ENCODE data around the gene AMFR. TPM values are rescaled to one million over a fixed set of nuclear protein-coding genes. Genes with fewer than 3 reads are reported as not detected.

AMFR gene
- total RNA-seq, 1 donor from 2014 or later, result 65.4 TPM

DNA sequence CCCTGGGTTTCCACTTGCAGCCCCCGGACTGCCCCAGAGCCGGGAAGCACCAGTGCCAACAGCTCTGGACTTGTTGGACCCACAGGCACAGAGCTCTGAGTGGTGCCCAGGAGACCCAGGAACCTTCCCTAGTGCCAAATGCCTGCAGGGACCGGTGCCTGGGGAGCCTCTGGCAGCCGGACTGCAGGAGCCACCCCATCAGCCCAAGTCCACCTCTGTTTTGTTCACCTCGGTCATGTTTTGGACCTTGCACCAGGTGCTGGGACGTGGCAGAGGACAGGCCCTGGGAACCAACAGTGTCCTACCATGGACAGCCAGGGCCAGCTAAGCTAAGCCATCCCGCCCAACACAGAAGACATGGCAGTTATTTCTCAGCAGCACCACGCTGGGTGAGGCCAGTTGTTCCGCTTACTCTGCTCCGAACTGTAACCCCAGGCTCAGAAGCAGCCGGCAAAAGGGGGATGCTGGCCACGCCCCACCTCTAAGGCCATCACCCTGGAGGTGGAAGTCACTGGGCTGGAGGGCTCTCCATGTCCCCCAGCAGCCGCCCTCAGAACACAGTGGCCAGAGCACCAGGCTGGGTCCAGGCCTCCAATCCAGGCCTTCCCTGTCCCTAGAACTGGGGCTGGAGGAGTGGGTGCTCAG lies 79.8 kb downstream of the AMFR start:
- no peak overlapping the region for H3K4me3 Mint-ChIP-seq
- H3K4me1 Mint-ChIP-seq (ENCODE audit: unreplicated experiment), result no peaks in the 10 kb centered on the region
- no peak for DNase-seq (ENCODE audit: extremely low spot score, unreplicated experiment)
- H3K36me3 Mint-ChIP-seq, result no peaks in the 10 kb centered on the region
- H3K27ac Mint-ChIP-seq, result no peak overlapping the region
- no peaks in the 10 kb centered on the region for H3K9me3 Mint-ChIP-seq
- no peaks in the 10 kb centered on the region for H3K27me3 Mint-ChIP-seq
- TF ChIP-seq, protein P1, sequence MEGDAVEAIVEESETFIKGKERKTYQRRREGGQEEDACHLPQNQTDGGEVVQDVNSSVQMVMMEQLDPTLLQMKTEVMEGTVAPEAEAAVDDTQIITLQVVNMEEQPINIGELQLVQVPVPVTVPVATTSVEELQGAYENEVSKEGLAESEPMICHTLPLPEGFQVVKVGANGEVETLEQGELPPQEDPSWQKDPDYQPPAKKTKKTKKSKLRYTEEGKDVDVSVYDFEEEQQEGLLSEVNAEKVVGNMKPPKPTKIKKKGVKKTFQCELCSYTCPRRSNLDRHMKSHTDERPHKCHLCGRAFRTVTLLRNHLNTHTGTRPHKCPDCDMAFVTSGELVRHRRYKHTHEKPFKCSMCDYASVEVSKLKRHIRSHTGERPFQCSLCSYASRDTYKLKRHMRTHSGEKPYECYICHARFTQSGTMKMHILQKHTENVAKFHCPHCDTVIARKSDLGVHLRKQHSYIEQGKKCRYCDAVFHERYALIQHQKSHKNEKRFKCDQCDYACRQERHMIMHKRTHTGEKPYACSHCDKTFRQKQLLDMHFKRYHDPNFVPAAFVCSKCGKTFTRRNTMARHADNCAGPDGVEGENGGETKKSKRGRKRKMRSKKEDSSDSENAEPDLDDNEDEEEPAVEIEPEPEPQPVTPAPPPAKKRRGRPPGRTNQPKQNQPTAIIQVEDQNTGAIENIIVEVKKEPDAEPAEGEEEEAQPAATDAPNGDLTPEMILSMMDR (conservative IDR thresholded peaks at IDR 0.05), result no peak

DNA sequence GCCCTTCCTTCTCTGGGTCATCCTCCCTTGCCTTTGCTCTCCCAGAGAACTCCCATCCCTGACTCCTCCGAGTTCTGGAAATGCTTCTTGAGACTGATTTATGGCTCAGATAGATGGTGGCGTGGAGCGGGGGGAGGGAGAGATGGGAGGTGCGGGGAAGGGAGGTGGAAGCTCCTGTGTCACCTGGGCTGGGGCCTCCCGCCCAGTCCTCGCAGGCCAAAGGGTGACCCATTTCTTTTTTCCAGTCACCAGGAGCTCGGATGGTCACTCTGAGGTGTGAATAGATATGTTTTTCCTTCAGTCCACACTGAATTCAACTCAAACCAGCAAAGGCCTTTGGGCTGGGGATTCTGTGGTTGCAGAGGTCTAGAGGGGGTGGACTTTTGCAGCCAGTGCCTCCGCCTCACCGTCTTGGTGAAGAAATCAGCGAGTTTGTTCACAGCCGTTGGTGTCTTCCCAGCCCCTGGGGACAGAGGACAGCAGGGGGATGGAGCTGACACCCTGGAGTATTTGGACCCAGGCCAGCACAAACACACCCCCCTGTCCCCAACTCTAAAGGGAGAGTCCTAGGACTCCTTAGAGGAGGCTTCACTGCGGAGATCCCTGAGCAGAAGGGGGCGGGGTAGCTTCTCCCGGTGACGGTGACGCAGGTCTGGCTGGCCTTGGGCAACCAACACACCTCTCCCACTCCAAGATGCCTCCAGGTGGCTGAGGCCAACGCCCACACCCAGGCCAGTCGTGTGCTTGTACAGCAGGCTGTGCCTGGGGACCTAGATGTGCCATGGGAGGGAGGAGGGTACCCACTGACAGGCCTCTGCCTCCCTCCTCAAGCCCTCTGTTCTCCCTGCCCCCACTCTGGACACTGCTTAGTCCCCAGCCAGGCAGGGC lies 80.6 kb downstream of the AMFR start:
- H3K36me3 Mint-ChIP-seq, result no peaks in the 10 kb centered on the region

DNA sequence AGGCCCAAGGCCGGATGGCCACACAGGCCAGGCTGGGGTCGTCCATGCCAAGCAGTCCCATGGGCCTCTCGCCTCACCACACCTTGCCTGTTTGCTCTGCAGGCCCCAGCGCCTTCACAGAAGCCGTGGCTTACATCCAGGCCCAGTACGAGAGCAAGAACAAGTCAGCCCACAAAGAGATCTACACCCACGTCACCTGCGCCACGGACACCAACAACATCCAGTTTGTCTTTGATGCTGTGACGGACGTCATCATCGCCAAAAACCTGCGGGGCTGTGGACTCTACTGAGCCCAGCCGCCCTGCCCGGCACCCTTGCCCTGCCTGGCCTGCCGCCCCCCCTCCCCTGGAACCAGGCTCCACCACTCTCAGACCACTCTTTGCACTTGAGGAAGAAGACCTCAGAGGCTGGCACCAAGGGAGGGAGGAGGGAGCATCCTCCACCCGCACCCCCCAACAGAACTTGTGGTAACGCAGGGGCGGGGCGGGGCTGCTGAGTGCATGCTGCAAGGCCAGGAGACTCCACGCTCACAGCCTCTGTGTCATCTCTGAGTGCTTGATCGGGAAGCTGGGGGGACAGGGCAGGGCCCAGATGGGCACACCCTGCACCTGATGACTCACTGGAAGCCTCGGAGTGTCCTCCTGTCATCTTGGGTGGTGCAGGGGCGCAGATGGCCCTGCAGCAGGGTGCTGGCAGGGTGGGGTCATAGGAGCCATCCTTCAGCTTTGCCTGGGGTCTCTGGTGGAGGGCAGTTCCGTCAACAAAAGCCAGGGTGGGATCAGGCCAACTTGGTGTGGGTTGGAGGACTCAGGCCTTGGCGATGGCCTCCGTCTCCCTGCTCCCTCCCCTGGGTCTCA lies 81.5 kb downstream of the AMFR start:
- no peak for DNase-seq (ENCODE audit: extremely low spot score, unreplicated experiment)
- no peak overlapping the region for H3K27ac Mint-ChIP-seq

More for the DNA sequence above, 80.6 kb downstream of the AMFR start:
- H3K4me1 Mint-ChIP-seq (ENCODE audit: unreplicated experiment), result no peaks in the 10 kb centered on the region
- H3K27ac Mint-ChIP-seq, result no peak overlapping the region
- TF ChIP-seq, protein P1 (conservative IDR thresholded peaks at IDR 0.05), result no peak
- H3K27me3 Mint-ChIP-seq, result no peaks in the 10 kb centered on the region
- no peak for DNase-seq (ENCODE audit: extremely low spot score, unreplicated experiment)
- no peaks in the 10 kb centered on the region for H3K9me3 Mint-ChIP-seq
- H3K4me3 Mint-ChIP-seq, result no peak overlapping the region

DNA sequence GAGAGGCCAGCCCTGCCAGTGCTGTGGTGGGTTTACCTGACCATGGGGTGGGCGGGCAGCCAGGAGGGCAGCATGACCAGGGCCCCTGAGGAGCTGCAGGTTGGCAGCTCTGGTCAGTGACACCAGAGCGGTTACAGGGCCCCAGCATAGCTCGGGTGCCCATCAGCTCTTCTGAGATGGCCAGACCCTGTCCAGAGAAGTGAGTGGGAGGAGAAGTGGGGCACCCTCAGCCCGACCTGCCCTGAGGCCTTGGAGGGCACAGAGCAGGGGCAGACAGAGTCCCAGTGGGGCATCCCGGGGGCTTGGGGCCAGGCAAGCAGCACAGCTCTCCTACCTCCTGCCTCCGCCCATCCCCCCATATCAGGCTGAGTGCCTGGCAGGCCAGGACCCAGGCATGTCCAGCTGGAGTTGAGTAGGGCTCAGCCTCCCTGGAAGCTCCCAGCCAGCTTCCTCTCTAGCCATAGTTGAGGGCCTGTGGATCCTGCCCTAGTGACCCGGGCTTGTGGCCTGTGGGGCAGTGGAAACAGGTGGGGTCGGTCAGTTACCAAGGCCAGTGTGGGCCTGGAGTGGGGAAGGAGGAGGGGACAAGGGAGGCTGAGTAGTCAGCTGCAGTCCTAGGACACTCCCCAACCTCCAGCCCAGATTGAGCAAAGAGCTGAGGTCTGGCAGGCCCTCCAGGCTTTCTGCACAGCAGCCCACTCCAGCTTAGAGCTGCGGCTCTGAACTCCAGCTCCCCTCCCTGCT lies 83.5 kb downstream of the AMFR start:
- no peaks in the 10 kb centered on the region for H3K27me3 Mint-ChIP-seq
- no peak for DNase-seq (ENCODE audit: extremely low spot score, unreplicated experiment)
- TF ChIP-seq, protein P1 (conservative IDR thresholded peaks at IDR 0.05), result no peak
- H3K4me1 Mint-ChIP-seq (ENCODE audit: unreplicated experiment), result no peaks in the 10 kb centered on the region
- no peak overlapping the region for H3K27ac Mint-ChIP-seq
- no peaks in the 10 kb centered on the region for H3K9me3 Mint-ChIP-seq
- H3K36me3 Mint-ChIP-seq, result no peaks in the 10 kb centered on the region
- no peak overlapping the region for H3K4me3 Mint-ChIP-seq

More for the DNA sequence above, 81.5 kb downstream of the AMFR start:
- H3K27me3 Mint-ChIP-seq, result no peaks in the 10 kb centered on the region
- no peaks in the 10 kb centered on the region for H3K36me3 Mint-ChIP-seq
- no peaks in the 10 kb centered on the region for H3K4me1 Mint-ChIP-seq (ENCODE audit: unreplicated experiment)
- H3K4me3 Mint-ChIP-seq, result no peak overlapping the region
- TF ChIP-seq, protein P1 (conservative IDR thresholded peaks at IDR 0.05), result no peak
- H3K9me3 Mint-ChIP-seq, result no peaks in the 10 kb centered on the region

DNA sequence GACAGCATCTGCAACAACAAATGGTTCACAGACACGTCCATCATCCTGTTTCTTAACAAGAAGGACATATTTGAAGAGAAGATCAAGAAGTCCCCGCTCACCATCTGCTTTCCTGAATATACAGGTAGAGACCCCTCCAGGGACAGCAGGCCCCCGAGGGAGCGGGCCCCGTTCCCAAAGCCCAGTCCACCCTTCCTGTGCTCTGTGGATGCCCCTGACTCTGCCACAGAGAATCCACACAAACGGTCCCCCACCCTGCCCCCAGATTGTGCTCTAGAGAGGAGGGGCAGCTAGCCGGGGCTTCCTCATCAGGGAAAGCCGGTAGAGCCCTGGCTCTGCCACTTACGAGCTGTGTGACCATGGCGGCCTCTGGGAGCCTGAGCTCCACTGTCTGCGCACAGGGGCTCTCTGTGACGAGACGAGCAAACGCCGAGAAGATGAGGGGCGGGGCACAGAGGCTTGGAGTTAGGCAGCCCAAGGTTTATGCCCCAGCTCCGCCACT lies 84.4 kb downstream of the AMFR start:
- H3K36me3 Mint-ChIP-seq, result no peaks in the 10 kb centered on the region
- no peak for DNase-seq (ENCODE audit: extremely low spot score, unreplicated experiment)
- H3K4me3 Mint-ChIP-seq, result no peak overlapping the region
- H3K27me3 Mint-ChIP-seq, result no peaks in the 10 kb centered on the region
- H3K4me1 Mint-ChIP-seq (ENCODE audit: unreplicated experiment), result no peaks in the 10 kb centered on the region
- TF ChIP-seq, protein P1 (conservative IDR thresholded peaks at IDR 0.05), result no peak
- H3K27ac Mint-ChIP-seq, result no peak overlapping the region
- H3K9me3 Mint-ChIP-seq, result no peaks in the 10 kb centered on the region
